Calu3 (cell line): ENCODE measurements around the gene EFNA4. TPM values are rescaled to one million over a fixed set of nuclear protein-coding genes. Genes with fewer than 3 reads are reported as not detected.

Experiments used
- BruUV-seq: library from RNA; stranded (reverse); fragments of 400-500 nt; replicated peaks from 2 replicates; lab custom pipeline; 2021; lab: Mats Ljungman, UMichigan
- CTCF ChIA-PET: fragments of 300-600 bp; sonication (Branson Sonifier 250); formaldehyde crosslinking; loops from one replicate; lab custom pipeline; 2022; ENCODE audit warnings: antibody characterized with exemption; lab: Charles Lee
- DNase-seq: peaks from one replicate; pipeline ENCODE4 v3.0.0; 2022
- H3K27ac Mint-ChIP-seq: one replicate; pipeline ENCODE4 v1.8.0; 2022; ENCODE audit warnings: mixed read lengths; ENCODE audit not compliant: unreplicated experiment
- H3K27me3 Mint-ChIP-seq: one replicate; pipeline ENCODE4 v1.8.0; 2022; ENCODE audit warnings: mixed read lengths; ENCODE audit not compliant: unreplicated experiment
- H3K36me3 Mint-ChIP-seq: one replicate; pipeline ENCODE4 v1.8.0; 2022; ENCODE audit warnings: mild to moderate bottlenecking, moderate library complexity, mixed read lengths; ENCODE audit not compliant: insufficient read depth, unreplicated experiment
- H3K4me1 Mint-ChIP-seq: one replicate; pipeline ENCODE4 v1.8.0; 2022; ENCODE audit warnings: mild to moderate bottlenecking, low read depth, mixed read lengths; ENCODE audit not compliant: unreplicated experiment
- H3K4me3 Mint-ChIP-seq: one replicate; pipeline ENCODE4 v1.8.0; 2022; ENCODE audit warnings: mild to moderate bottlenecking, low read depth, moderate library complexity, mixed read lengths; ENCODE audit not compliant: unreplicated experiment
- H3K9me3 Mint-ChIP-seq: one replicate; pipeline ENCODE4 v1.8.0; 2022; ENCODE audit warnings: low read depth, mixed read lengths; ENCODE audit not compliant: unreplicated experiment
- intact Hi-C: fragments of 100-400 bp; cut with micrococcal nuclease; formaldehyde crosslinking; loops from one replicate; pipeline ENCODE4 v1.10.0; 2022; ENCODE audit not compliant: unreplicated experiment
- total RNA-seq: library from RNA; stranded (reverse); gene quantifications from 2 replicates; pipeline ENCODE4 v1.2.3, GENCODE V29; 2022
- TF ChIP-seq, protein P1 (sequence below): fragments of 200-600 bp; IDR thresholded peaks from one replicate; pipeline ENCODE4 v1.8.0; 2022; ENCODE audit warnings: antibody characterized with exemption; ENCODE audit not compliant: unreplicated experiment

Gene EFNA4
- total RNA-seq, 1 experiment from 2014 or later: 13.9 TPM

DNA sequence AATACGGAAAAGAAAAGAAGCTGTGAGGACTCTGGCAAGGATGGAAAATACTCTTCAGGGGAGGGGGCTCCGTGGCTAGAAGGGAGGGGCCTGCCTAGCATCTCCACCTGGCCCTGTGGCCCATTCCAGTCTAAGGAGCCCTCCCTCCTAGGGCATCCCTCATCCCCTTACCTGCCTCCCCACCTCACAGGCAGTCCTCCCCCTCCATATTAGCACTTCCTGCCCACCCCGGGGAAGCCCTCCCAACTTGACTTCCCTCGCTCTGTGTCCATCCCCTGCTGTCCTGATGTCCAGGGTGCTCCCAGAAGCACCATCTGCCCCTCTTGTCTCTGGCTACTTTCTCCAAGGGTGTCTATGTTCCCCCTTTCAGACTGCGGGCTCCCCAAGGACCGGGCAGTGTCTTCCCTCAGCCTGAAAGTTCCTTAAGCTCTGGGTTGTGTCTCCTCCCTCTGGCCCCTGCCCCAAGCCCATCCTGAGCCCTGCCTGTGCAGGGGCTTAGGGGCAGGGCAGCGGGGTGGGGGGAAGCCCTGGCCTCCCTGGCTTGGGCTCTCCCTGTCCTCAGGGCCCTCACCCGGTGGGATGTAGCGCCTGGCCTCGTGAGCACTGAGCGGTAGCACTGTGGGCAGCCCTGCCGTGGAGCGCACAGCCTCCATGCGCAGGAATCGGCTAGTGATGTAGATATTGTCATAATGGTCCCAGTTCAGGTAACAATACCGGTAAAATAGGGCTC is 33.9 kb upstream of the EFNA4 start:
- BruUV-seq: no TSS peak
- H3K4me1 Mint-ChIP-seq: peaks cover 18% of the 10 kb centered on the region
- H3K27me3 Mint-ChIP-seq: peaks cover 26% of the 10 kb centered on the region
- TF ChIP-seq, protein P1, sequence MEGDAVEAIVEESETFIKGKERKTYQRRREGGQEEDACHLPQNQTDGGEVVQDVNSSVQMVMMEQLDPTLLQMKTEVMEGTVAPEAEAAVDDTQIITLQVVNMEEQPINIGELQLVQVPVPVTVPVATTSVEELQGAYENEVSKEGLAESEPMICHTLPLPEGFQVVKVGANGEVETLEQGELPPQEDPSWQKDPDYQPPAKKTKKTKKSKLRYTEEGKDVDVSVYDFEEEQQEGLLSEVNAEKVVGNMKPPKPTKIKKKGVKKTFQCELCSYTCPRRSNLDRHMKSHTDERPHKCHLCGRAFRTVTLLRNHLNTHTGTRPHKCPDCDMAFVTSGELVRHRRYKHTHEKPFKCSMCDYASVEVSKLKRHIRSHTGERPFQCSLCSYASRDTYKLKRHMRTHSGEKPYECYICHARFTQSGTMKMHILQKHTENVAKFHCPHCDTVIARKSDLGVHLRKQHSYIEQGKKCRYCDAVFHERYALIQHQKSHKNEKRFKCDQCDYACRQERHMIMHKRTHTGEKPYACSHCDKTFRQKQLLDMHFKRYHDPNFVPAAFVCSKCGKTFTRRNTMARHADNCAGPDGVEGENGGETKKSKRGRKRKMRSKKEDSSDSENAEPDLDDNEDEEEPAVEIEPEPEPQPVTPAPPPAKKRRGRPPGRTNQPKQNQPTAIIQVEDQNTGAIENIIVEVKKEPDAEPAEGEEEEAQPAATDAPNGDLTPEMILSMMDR: no peak
- no peak for DNase-seq
- no peak overlapping the region for H3K27ac Mint-ChIP-seq
- CTCF ChIA-PET: interaction anchor here (0.5 to 0.6 kb wide), 2 partner anchors 17 to 932 kb away, joined by 4 to 5 read pairs; no protein-coding TSS in a partner anchor
- H3K4me3 Mint-ChIP-seq: no peak overlapping the region
- intact Hi-C loops: no loop called here
- H3K9me3 Mint-ChIP-seq: no peaks in the 10 kb centered on the region
- H3K36me3 Mint-ChIP-seq: no peaks in the 10 kb centered on the region

DNA sequence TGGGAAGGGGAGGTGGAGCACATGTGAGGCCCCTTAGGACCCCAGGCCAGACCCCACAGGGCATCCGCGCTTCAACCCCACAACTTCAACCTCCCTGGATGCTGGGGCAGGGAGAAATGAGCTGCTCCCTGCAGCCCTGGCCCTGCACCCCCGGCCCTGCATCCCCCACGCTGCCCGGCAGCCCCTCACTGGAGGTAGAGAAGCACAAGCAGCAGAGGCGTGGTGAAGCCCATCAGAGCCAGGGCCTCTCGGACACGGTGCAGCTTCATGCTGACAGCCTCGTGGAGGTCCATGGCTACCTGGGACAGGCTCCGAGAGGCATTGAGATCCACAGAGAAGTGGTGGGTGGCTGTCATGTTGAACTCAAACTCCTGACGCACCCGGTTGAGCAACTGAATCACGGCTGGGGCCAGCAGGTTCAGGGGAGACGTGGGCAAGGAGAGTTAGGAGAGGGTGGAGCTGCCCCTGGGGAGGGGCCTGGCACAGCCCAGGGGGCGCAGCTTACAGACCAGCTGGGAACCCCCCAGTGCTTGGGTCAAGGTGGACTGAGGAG is 33.2 kb upstream of the EFNA4 start:
- no TSS peak for BruUV-seq
- no peaks in the 10 kb centered on the region for H3K36me3 Mint-ChIP-seq
- CTCF ChIA-PET: interaction anchor here (0.6 kb wide), 1 partner anchor 17 kb away, joined by 5 read pairs; no protein-coding TSS in a partner anchor
- H3K4me1 Mint-ChIP-seq: peaks cover 11% of the 10 kb centered on the region
- no peak overlapping the region for H3K4me3 Mint-ChIP-seq
- no peaks in the 10 kb centered on the region for H3K9me3 Mint-ChIP-seq
- DNase-seq: no peak
- no peak overlapping the region for H3K27ac Mint-ChIP-seq
- intact Hi-C loops: no loop called here
- TF ChIP-seq, protein P1: no peak
- H3K27me3 Mint-ChIP-seq: peaks cover 33% of the 10 kb centered on the region

DNA sequence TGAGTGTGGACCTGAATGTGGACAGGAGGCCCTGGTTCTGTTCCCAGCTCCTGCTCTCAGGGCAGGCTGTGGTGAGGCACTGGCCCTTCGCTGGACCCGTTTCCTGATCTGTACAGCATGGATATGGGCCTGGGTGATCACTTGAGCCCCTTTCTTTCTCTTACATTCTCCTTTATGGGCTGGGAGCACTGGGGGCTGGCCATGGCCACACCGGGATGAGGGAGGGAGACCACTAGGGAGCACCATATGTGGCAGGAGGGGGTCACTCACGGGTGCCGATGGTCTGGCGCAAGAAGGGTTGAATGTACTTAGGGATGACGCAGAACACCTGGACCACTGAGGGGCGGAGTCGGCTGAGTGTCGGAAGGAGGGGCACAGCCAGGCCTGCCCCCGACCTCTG is 32.6 kb upstream of the EFNA4 start:
- no peak for DNase-seq
- intact Hi-C loops: no loop called here
- Mint-ChIP-seq H3K4me3 (no peak overlapping the region), H3K27me3 (peaks cover 35% of the 10 kb centered on the region), H3K9me3 (no peaks in the 10 kb centered on the region), H3K27ac (no peak overlapping the region), H3K36me3 (no peaks in the 10 kb centered on the region), H3K4me1 (peaks cover 5% of the 10 kb centered on the region)
- CTCF ChIA-PET: no interaction called here
- BruUV-seq: no TSS peak
- TF ChIP-seq, protein P1: no peak

DNA sequence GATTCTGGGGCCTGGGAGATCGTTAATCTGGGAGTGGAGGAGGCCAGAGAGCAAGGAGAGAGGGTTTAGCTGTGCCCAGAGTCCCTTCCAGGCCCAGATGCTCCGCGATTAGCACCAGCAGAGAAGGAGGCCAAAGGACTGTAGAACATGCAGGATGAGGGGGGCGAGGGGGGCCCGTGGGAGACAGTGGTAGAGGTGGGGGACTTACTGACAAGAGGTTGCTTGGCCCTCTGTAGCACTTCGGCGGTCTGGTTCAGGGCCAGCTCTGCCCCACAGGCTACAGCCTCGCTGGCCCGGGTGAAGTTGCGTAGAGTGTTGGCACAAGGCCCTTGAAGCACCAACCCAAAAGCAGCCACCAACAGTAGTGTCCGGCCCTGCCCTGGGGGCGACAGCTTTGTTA is 30.7 kb upstream of the EFNA4 start:
- DNase-seq: no peak
- Mint-ChIP-seq H3K36me3 (no peaks in the 10 kb centered on the region), H3K9me3 (no peaks in the 10 kb centered on the region), H3K27ac (no peak overlapping the region), H3K4me1 (peaks cover 2% of the 10 kb centered on the region), H3K27me3 (peaks cover 35% of the 10 kb centered on the region), H3K4me3 (no peak overlapping the region)
- TF ChIP-seq, protein P1: no peak
- BruUV-seq: no TSS peak
- intact Hi-C loops: no loop called here
- CTCF ChIA-PET: no interaction called here
